Glomerular endothelial cell (primary cell): ENCODE results near the gene UST. TPM values are rescaled to one million over a fixed set of nuclear protein-coding genes. Genes with fewer than 3 reads are reported as not detected.
"Not testable (repeated sequence)": the region's sequence is repeated elsewhere in the genome, so short reads cannot be mapped to it uniquely, and the experiment has no call there.

Source experiments
- DNase-seq: peaks from one replicate; pipeline ENCODE4 v3.0.0-alpha.2; 2011; ENCODE audit warnings: low read depth, low spot score; ENCODE audit errors: extremely low read depth
- total RNA-seq: library from RNA; depleted of rRNA; stranded (reverse); fragments of >200 nt; gene quantifications from 2 replicates; pipeline ENCODE4 v1.2.3, GENCODE V29; 2015

The UST gene
- total RNA-seq, 1 donor from 2014 or later, result 2.0 TPM

DNA sequence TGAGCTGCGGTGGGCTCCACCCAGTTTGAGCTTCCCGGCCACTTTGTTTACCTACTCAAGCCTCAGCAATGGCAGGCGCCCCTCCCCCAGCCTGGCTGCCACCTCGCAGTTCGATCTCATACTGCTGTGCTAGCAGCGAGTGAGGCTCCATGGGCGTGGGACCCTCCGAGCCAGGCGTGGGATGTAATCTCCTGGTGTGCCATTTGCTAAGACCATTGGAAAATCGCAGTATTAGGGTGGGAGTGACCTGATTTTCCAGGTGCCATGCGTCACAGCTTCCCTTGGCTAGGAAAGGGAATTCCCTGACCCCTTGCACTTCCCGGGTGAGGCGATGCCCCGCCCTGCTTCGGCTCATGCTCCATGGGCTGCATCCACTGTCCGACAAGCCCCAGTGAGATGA lies 117.3 kb downstream of the UST start:
- not testable (repeated sequence) for DNase-seq

DNA sequence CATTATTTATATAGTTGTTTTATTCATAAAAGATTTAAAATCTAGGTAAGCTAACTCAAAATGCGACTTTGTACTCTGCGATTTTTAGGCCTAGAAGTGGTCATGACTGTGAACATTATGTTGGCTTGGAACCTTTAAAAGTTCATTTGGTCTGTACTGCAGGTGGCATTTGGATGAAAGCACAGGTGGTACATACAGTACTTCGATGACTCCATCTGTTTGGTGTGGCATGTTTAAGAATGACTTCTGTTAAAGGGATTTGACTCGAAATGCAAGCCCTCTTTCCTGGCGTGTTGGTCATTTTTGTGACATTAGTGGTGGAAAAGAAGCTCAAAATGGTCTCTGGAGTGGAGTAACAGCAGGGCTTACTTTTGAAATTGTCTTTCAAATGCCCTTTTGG lies 118.1 kb downstream of the UST start:
- no peak for DNase-seq

DNA sequence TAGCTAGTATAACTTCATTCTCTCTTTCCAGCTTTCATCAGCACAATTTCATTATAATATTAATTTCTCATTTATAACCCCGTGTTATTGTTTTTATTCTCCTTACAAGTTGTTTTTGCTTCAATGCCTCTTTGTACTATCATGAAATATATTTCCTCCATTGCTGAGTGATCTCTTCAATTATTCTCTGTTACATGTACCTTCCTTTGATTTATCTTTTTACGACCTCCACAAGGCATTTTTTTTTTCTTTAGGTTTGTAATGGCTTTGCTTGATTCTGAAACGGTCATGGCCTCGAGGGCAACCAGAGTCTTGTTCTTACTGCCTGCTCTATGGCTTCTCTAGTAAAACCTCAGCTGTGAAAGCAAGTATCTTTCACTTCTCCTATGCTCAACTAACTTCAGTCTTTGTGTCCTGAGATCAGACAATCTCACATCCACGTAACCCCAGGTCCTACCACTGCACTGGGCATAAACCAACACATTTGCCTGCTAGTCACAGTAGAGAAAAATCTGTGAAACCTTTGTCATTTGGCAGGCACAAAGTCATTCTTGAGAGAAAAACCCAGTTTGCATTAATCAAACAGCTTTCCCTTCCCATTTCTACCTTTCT lies 119.9 kb downstream of the UST start:
- DNase-seq, result no peak

DNA sequence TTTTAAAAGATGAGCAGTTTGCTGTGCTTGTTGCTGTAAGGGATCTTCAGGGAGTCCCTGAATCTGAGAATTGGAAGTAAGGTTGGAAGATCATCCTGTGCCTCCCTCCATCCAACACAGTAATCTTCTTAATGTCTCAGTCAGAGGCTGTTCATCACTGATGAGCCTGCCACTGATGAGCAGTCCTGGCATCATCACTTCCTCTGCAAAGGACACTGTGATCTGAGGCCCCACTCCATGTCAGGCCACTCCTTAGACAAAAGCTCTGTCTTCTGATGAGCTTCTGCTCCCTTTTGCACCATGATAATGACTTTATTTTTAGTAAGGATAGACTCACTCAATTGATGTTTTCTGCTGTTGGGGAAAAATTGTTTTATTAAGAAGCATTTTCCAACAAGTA lies 121.0 kb downstream of the UST start:
- no peak for DNase-seq

DNA sequence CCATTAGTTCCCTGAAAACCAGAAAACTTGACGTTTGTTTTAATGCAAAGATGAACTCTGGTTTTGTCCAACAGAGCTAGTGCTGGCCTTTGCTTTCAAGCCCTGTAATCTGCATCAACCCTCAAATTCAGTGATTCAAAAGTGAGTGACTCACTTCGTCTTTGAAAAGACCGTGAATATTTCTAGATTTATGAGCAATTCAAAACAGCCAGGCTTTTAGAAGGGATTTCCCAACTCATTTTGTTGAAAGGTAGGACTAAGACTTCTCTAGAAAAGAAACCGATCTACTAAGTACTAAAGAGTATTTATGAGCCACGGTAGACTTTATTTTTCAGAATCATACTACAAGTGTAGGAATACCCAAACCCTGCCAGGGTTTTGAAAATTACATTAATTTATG lies 121.5 kb downstream of the UST start:
- DNase-seq, result no peak

DNA sequence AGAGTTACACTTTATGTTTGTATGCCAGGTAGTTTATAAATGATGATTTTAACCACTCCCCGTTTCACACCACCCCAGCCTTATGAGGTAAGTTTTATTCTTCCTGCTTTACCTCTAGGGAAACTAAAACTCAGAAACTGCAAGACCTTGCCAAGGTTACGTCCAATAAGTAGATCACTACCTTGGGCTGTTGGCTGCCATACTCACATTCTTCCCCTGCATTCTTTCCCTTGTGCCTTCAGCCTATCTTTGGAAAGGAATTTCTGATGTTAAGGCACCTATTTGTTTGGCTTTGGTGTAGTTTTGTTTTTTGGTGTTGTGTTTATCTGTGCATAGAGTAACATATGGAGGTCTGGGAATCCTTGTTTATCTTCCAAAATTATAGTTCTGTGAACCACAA lies 122.1 kb downstream of the UST start:
- no peak for DNase-seq

DNA sequence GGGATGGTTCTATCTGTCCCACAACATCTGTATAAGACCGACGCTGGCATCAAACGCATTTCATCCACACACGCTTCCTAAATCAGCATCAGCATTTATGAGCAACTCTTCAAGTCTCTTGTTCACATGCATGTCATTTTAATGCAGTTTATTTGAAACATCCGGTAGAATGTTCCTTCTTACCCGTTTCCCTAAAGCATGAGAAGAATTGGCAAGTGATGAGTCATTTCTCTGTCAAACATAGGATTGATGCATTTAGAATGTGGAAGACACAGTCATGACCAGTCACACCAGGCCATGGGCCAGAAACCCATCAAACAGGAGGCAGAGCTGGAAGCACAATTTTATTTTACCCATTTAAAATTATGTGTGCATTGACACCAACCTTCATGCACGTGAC lies 122.8 kb downstream of the UST start:
- no peak for DNase-seq

DNA sequence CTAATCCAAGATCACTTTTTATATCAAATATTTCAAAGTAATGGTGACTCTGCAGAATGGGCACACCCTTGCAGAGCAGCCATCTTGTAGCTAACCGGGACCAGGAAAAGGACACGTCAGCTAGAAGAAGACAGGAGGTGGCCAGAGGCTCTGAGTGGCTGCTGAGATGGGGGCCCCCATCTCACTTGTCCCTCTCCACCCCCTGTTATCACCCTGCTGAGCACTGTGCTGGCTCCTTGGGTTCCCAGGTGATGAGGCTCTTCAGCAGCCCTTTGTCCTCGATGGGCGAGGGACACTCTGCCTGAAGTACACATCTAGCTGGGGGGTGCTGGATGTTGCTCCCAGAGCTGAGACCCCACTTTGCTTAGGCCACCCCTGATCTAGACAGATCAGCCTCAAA lies 126.3 kb downstream of the UST start:
- DNase-seq, result no peak

DNA sequence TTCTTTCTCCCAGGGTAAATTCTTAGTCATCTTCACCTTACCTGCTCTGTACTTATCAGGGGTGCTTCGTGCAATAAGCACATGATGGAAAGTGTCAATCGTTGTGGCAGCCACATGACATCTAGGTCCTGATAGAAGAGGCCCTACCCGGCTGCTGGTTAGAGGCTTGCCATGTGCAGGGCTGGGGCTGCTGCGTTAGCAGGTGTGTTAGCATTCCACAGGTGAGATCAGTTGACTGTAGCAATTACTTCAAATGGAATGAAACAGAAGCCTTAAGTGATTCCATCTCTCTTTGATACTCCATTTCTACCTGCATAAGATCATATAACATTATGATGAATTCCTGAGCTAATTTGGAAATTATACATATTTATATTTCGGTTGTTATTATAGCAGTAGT lies 127.0 kb downstream of the UST start:
- no peak for DNase-seq

DNA sequence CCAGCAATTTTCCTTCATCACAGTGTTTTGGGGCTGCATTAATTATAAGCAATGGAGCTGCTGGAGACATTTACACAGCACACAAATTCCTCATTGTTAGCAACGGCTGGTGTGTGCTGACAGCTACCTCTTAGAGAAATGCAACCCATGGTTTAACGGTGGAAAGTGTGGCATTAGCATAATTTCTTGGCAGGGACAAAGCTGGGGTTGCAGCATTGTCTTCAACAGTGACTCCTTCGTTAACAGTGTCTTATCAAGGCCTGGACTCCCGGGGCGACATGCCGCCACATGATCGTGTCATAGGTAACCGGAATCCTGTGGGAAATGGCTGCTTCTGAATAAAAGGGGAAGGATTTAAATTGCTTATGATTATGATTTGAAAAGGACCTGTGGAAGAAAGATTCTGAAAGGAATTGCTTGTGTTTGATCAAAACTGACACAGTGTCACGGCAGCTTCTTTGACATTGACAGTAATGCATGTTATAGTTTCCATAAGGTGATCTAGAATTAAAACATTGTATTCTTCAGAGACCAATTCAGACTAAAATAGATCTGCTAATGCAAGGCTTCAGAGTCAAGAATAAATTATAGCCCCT lies 128.0 kb downstream of the UST start:
- no peak for DNase-seq

DNA sequence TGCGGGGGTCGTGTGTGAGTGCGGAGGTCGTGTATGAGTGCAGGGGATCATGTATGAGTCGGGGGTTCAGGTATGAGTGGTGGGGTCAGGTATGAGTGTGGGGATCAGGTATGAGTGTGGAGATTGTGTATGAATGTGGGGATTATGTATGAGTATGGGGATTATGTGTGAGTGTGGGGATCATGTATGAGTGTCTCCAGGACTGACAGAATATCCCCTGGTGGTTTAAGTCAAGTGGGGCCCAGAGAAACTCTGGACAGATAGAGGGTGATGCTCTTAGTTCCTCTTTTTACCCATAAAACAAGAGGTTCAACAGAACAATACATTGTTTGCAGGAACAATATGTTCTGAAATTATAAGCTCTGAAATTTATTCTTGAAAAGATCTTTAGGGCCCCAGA lies 131.9 kb downstream of the UST start:
- DNase-seq, result no peak

DNA sequence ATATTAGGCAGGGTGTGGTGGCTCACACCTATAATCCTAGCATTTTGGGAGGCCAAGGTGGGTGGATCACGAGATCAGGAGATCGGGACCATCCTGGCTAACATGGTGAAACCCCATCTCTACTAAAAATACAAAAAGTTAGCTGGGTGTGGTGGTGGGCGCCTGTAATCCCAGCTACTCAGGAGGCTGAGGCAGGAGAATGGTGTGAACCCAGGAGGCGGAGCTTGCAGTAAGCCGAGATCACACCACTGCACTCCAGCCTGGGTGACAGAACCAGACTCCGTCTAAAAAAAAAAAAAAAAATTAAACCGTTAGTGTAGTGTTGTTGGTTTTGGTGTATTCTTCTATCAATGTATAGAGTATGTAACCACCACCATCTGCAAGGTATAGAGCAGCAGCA lies 133.9 kb downstream of the UST start:
- DNase-seq, result not testable (repeated sequence)

DNA sequence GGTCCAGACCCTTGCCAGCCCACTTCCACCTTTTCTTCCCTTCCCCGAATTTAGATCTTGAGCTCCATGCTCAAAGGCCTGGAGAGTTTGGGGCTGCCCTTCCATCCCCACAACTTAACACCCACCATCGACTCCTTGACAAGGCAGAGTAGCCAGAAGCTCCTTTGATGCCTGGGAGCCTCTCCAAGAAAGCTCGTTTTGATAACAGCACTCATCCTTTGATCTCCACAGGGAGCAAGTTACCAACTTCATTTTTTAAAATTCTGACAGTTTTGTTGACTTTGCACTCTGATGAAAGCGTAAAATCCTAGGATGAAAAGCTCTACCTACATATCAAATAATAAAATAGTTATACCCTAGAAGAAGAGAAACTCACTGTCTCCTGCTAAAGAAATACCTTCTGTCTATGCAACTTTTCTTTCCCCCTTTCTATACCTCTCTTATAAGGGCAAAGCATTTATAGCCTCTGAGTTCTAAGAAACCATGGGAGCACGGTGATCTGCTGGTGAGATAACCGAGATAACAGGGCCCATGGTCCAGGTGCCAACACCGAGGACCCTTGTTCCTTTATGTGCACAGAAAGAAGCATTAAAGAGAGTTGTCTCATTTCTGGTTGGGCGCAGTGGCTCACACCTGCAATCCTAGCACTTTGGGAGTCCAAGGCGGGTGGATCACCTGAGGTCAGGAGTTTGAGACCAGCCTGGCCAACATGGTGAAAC lies 134.9 kb downstream of the UST start:
- no peak for DNase-seq

DNA sequence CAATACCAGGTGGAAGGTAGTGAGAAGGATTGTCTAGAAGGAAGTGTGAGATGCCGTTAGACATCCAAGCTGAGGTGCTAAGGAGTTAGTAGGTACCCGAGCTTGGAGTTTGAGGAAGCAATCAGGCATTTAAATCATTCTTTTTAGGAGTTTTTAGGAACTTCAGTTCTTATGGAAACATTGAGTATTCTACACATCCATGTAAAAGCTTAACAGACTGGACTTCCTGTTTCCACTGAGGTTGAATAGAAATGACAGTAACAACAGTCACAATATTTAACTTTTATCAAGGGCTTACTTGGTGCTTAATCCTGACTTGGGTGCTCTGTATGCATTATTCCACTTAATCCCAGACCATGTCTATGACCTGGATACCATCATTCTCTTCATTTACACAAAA lies 136.4 kb downstream of the UST start:
- DNase-seq, result no peak

DNA sequence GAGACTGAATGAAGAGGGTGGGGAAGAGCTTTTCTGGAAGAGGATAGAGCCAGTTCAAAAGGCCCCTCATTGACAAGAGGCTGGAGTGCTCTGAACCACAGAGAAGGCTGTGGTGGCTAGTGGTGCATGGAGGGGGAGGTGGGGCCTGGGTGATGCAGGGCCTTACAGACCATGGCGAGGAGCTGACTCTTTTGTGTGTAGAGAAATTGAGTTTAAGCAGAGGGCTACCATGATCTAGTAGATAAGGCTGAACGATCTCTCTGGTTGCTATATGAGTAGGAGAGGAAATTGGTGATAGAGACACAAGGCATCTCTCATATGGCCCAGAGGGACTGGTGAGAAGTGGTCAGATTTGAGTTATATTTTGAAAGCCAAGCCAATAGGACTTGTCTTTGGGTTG lies 137.6 kb downstream of the UST start:
- DNase-seq, result no peak

DNA sequence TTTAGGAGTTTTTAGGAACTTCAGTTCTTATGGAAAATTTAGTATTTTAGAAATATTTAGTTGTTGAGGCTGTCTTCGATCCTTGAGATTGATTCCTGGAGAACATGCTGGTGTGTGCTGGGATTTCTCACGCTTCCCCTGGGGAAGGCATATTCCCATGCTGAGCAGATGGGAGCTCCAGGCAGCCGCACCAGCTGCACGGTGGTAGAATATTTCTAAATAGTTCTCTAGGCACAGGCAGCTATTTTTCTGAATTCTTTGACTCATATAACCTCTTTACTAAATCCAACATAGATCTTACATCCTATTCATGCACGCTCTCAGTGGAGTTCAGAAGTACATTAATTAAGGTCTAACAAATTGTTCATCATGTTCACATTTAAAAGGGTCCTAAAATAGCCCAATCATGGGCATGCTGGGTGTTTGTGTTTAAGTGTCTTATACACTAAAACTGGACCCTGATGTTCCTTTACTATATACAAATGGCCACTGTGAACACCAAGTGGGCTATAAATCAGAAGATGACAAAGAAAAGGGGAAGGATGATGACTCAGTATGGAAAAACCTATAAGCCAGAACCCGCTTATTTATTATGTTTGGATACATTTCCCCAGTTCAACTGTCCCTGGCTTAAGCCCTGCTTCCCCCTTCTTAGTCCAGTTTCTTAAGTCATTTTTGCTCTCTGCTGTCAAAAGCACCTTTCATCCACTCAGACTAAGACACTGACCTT lies 138.5 kb downstream of the UST start:
- no peak for DNase-seq

DNA sequence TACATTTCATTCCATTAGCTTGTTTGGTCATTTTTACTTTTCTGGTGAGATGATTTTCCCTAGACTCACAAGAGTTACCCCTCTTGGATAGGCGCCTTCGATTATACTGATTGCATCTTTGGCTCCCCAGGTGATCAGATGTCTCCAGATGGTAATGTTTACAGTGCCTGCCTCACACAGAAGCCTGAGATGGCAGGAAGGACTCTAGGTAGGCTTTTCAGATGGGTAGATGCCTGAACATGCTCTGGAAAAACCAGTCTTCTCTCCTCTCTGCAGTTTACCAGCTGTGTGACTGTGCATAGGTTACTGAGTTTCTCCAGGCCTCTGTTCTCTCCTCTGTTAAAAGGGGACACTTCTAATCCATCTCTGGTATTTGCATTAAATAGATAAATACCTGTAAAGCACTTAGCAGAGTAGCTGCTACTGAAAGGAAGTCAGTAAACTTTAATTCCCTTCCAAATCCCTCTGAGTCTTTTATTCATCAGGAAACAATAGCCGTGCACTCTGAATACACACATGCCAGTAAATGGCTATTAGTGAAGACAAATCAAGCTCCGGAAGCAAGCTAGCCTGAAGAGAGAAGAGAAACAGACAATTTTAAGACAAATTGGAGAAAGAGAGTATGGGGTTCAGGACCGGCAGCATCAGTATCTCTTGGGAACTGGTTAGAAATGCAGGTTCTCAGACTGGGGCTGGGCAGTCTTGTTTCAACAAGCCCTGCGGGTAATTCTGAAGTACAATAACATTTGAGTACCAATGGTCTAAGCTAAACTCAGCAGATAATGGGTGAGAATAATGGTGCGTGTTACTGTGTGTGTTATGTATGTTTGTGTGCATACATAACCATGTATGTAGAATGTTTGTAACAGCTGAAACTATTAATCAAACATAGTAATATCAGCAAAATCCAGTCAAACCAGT lies 139.4 kb downstream of the UST start:
- no peak for DNase-seq

DNA sequence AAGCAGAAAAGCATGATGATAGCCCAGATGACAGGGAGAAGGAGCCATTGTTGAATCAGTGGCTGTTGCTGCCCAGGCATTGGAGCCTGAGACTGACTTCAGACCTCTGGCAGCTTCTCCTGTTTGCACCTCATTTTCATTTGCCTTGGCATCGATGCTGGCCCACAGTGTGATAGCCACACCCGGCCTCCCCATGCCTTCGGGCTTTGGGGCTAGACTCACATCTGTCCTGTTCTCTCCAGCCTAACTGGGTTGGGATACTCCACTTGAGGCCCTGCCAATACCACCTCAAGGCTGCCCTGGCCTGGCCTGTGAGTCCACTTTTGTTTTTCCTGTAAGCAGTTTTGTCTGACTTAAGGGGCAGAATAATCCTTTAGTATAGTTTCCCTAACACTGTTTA lies 140.4 kb downstream of the UST start:
- no peak for DNase-seq

DNA sequence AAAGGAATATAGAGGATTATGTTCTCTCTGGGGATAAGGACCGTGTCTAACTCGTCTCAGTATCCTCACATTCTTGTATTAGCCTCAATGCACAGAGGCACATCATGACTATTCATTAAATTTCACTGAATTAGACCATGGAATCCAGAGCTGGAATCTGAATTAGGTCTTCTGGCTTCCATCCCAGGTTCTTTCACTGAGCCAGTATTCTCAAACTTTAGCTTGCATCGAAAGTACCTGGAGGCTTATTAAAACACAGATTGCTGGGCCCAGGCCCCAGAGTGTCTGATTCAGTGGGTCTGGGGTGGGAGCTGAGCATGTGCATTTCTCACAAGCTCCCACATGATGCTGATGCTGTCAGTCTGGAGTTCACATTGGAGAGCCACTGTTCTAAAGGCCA lies 142.0 kb downstream of the UST start:
- no peak for DNase-seq

DNA sequence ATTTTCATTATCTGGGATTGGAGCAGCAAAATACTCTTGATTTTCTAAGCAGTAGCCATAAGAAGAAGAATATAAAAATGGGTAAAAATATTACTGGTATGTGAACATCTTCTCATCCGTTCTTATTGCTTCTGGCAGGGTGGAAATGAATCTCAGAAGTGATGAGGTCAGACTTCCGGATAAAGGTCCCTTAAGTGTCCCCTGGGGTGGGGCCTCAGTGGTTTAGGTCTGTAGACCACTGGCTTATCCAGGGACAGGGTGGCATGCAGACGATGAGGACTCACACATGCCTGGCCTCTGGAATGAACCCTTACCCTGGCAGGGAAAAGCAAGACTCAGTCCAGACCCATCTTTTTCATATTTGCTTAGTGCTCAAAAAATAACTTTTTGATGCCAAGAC lies 143.3 kb downstream of the UST start:
- no peak for DNase-seq
